Measurements from ENCODE around the gene PRKAB2.
"Not testable (repeated sequence)": the region's sequence is repeated elsewhere in the genome, so short reads cannot be mapped to it uniquely, and the experiment has no call there.

DNA sequence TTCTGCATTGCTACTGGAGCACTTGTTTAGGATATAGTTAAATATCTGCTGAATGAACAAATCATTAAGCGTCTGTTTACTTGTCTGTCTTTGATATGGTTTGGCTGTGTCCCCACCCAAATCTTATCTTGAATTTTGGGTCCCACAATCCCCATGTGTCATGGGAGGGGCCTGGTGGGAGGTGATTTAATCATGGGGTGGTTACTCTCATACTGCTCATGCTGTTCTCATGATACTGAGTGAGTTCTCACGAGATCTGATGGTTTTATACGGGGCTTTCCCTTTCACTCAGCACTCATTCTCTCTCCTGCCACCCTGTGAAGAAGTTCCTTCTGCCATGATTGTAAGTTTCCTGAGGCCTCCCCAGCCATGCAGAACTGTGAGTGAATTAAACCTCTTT, 25.1 kb upstream of the PRKAB2 start:
- TF ChIP-seq, protein P1, sequence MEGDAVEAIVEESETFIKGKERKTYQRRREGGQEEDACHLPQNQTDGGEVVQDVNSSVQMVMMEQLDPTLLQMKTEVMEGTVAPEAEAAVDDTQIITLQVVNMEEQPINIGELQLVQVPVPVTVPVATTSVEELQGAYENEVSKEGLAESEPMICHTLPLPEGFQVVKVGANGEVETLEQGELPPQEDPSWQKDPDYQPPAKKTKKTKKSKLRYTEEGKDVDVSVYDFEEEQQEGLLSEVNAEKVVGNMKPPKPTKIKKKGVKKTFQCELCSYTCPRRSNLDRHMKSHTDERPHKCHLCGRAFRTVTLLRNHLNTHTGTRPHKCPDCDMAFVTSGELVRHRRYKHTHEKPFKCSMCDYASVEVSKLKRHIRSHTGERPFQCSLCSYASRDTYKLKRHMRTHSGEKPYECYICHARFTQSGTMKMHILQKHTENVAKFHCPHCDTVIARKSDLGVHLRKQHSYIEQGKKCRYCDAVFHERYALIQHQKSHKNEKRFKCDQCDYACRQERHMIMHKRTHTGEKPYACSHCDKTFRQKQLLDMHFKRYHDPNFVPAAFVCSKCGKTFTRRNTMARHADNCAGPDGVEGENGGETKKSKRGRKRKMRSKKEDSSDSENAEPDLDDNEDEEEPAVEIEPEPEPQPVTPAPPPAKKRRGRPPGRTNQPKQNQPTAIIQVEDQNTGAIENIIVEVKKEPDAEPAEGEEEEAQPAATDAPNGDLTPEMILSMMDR (IDR thresholded peaks at IDR 0.05; ENCODE audit: borderline replicate concordance, extremely low read depth, low read length, poor library complexity, severe bottlenecking), result not testable (repeated sequence)
- TF ChIP-seq EZH2 (IDR thresholded peaks at IDR 0.05; ENCODE audit: borderline replicate concordance, low read depth, low read length, severe bottlenecking), result not testable (repeated sequence)
